MG63 (cell line): Measurements from ENCODE around the gene GRID1. TPM values are rescaled to one million over a fixed set of nuclear protein-coding genes. Genes with fewer than 3 reads are reported as not detected.
A peak's percentile ranks its signal among the peaks of the same experiment; 100 is the strongest.

Experiments
- DNase-seq: peaks from one replicate; pipeline ENCODE4 v3.0.0-alpha.2; 2020
- H3K27me3 ChIP-seq: fragments of 250-450 bp; sonication (Bioruptor Pico); 2 replicates; pipeline ENCODE4 v1.5.1; 2020; ENCODE audit warnings: mild to moderate bottlenecking, moderate library complexity
- H3K36me3 ChIP-seq: fragments of 250-450 bp; sonication (Bioruptor Pico); 2 replicates; pipeline ENCODE4 v1.5.1; 2020; ENCODE audit warnings: mild to moderate bottlenecking, moderate library complexity
- H3K4me3 ChIP-seq: fragments of 250-450 bp; sonication (Bioruptor Pico); 2 replicates; pipeline ENCODE4 v1.5.1; 2020; ENCODE audit warnings: mild to moderate bottlenecking, moderate library complexity
- H3K9me3 ChIP-seq: fragments of 250-450 bp; sonication (Bioruptor Pico); 2 replicates; pipeline ENCODE4 v1.5.1; 2020; ENCODE audit warnings: mild to moderate bottlenecking, moderate library complexity
- total RNA-seq: library from RNA; depleted of rRNA; stranded (reverse); fragments of >200 nt; shearing (Covaris generic); gene quantifications from 2 replicates; pipeline ENCODE4 v1.2.3, GENCODE V29; 2014; ENCODE audit warnings: low replicate concordance

The GRID1 gene
- total RNA-seq, 1 experiment from 2014 or later, result 0.10 TPM

- Histone ChIP-seq H3K36me3 (no peaks in the 10 kb centered on the region), H3K27me3 (no peaks in the 10 kb centered on the region), H3K9me3 (no peaks in the 10 kb centered on the region), H3K4me3 (no peak overlapping the region)
- no peak for DNase-seq
These were observed 438.5 kb downstream of the GRID1 start for GRCh38 chr10:85927952-85928665.

- Histone ChIP-seq H3K27me3 (no peaks in the 10 kb centered on the region), H3K4me3 (no peak overlapping the region), H3K9me3 (no peaks in the 10 kb centered on the region), H3K36me3 (no peaks in the 10 kb centered on the region)
- peak; percentile 13 for DNase-seq
These were observed 439.6 kb downstream of the GRID1 start for GRCh38 chr10:85926986-85927385.

GRCh38 chr10:85926136-85926535 lies 440.5 kb downstream of the GRID1 start:
- no peak for DNase-seq
- Histone ChIP-seq H3K9me3 (no peaks in the 10 kb centered on the region), H3K36me3 (no peaks in the 10 kb centered on the region), H3K4me3 (no peak overlapping the region), H3K27me3 (no peaks in the 10 kb centered on the region)

- DNase-seq, result no peak
- Histone ChIP-seq H3K27me3 (no peaks in the 10 kb centered on the region), H3K4me3 (no peak overlapping the region), H3K9me3 (no peaks in the 10 kb centered on the region), H3K36me3 (no peaks in the 10 kb centered on the region)
These were observed 441.3 kb downstream of the GRID1 start for GRCh38 chr10:85925201-85925750.

GRCh38 chr10:85924382-85925102 lies 442.1 kb downstream of the GRID1 start:
- no peak overlapping the region for H3K4me3 ChIP-seq
- H3K36me3 ChIP-seq, result no peaks in the 10 kb centered on the region
- no peaks in the 10 kb centered on the region for H3K27me3 ChIP-seq
- no peak for DNase-seq
- no peaks in the 10 kb centered on the region for H3K9me3 ChIP-seq

- Histone ChIP-seq H3K27me3 (no peaks in the 10 kb centered on the region), H3K36me3 (no peaks in the 10 kb centered on the region), H3K4me3 (no peak overlapping the region), H3K9me3 (no peaks in the 10 kb centered on the region)
- DNase-seq, result no peak
These were observed 444.1 kb downstream of the GRID1 start for GRCh38 chr10:85922356-85923129.

GRCh38 chr10:85921789-85922188 lies 444.8 kb downstream of the GRID1 start:
- Histone ChIP-seq H3K4me3 (no peak overlapping the region), H3K27me3 (no peaks in the 10 kb centered on the region), H3K36me3 (no peaks in the 10 kb centered on the region), H3K9me3 (no peaks in the 10 kb centered on the region)
- DNase-seq, result no peak

GRCh38 chr10:85920311-85920710 lies 446.3 kb downstream of the GRID1 start:
- Histone ChIP-seq H3K4me3 (no peak overlapping the region), H3K36me3 (no peaks in the 10 kb centered on the region), H3K27me3 (no peaks in the 10 kb centered on the region), H3K9me3 (no peaks in the 10 kb centered on the region)
- DNase-seq, result no peak

GRCh38 chr10:85919491-85920021 lies 447.0 kb downstream of the GRID1 start:
- peak; percentile 36 for DNase-seq
- no peaks in the 10 kb centered on the region for H3K27me3 ChIP-seq
- H3K9me3 ChIP-seq, result no peaks in the 10 kb centered on the region
- H3K4me3 ChIP-seq, result no peak overlapping the region
- H3K36me3 ChIP-seq, result no peaks in the 10 kb centered on the region

- Histone ChIP-seq H3K4me3 (no peak overlapping the region), H3K9me3 (no peaks in the 10 kb centered on the region), H3K27me3 (no peaks in the 10 kb centered on the region), H3K36me3 (no peaks in the 10 kb centered on the region)
- DNase-seq, result no peak
These were observed 448.2 kb downstream of the GRID1 start for GRCh38 chr10:85918371-85918770.

- H3K27me3 ChIP-seq, result no peaks in the 10 kb centered on the region
- no peaks in the 10 kb centered on the region for H3K9me3 ChIP-seq
- no peak for DNase-seq
- no peak overlapping the region for H3K4me3 ChIP-seq
- H3K36me3 ChIP-seq, result no peaks in the 10 kb centered on the region
These were observed 449.0 kb downstream of the GRID1 start for GRCh38 chr10:85917601-85918000.

- peak; percentile 65 for DNase-seq
- Histone ChIP-seq H3K9me3 (no peaks in the 10 kb centered on the region), H3K36me3 (no peaks in the 10 kb centered on the region), H3K4me3 (no peak overlapping the region), H3K27me3 (no peaks in the 10 kb centered on the region)
These were observed 449.5 kb downstream of the GRID1 start for GRCh38 chr10:85916994-85917573.

GRCh38 chr10:85916286-85916685 lies 450.3 kb downstream of the GRID1 start:
- no peaks in the 10 kb centered on the region for H3K27me3 ChIP-seq
- H3K36me3 ChIP-seq, result no peaks in the 10 kb centered on the region
- DNase-seq, result no peak

GRCh38 chr10:85915245-85915846 lies 451.2 kb downstream of the GRID1 start:
- Histone ChIP-seq H3K36me3 (no peaks in the 10 kb centered on the region), H3K27me3 (no peaks in the 10 kb centered on the region), H3K9me3 (no peaks in the 10 kb centered on the region), H3K4me3 (no peak overlapping the region)
- DNase-seq, result no peak

More at GRCh38 chr10:85916286-85916685, 450.3 kb downstream of the GRID1 start:
- Histone ChIP-seq H3K9me3 (no peaks in the 10 kb centered on the region), H3K4me3 (no peak overlapping the region)

GRCh38 chr10:85914720-85915119 lies 451.9 kb downstream of the GRID1 start:
- no peaks in the 10 kb centered on the region for H3K27me3 ChIP-seq
- H3K9me3 ChIP-seq, result no peaks in the 10 kb centered on the region
- DNase-seq, result no peak
- H3K36me3 ChIP-seq, result no peaks in the 10 kb centered on the region
- no peak overlapping the region for H3K4me3 ChIP-seq

- H3K36me3 ChIP-seq, result no peaks in the 10 kb centered on the region
- H3K4me3 ChIP-seq, result no peak overlapping the region
- peaks cover 13% of the 10 kb centered on the region for H3K27me3 ChIP-seq
- no peaks in the 10 kb centered on the region for H3K9me3 ChIP-seq
- no peak for DNase-seq
These were observed 458.1 kb downstream of the GRID1 start for GRCh38 chr10:85908462-85908861.
